Keratinocyte (primary cell): ENCODE results near the gene KIF3A.

Source experiments
- CTCF ChIP-seq, 3 experiments: IDR thresholded peaks in 1 of 3; conservative IDR thresholded peaks in 1 of 3; optimal IDR thresholded peaks in 1 of 3; 2 replicates in 2 of 3; 3 replicates in 1 of 3; pipeline versions ENCODE3 to v1.5.1; 2011; ENCODE audit warnings: low read length in 3 of 3, mild to moderate bottlenecking in 3 of 3, moderate library complexity in 2 of 3, control low read depth in 1 of 3, inconsistent platforms in 1 of 3; ENCODE audit not compliant: insufficient read depth in 2 of 3; ENCODE audit errors: extremely low read depth in 1 of 3
- EZH2 ChIP-seq: IDR thresholded peaks from one replicate; pipeline ENCODE4 v1.6.1; 2012; ENCODE audit warnings: inconsistent platforms, mild to moderate bottlenecking, low read length, moderate library complexity

GRCh38 chr5:132776131-132776937 lies 39.0 kb upstream of the KIF3A start:
- TF ChIP-seq CTCF (optimal IDR thresholded peaks at IDR 0.05 in 1 of 3, IDR thresholded peaks at IDR 0.05 in 1 of 3, conservative IDR thresholded peaks at IDR 0.05 in 1 of 3; ENCODE audit: extremely low read depth in 1 of 3, insufficient read depth in 2 of 3, low read length in 3 of 3) (no peak), EZH2 (no peak)
